Loucy (cell line): ENCODE measurements around the gene OSBPL8.
"Not testable (repeated sequence)": the region's sequence is repeated elsewhere in the genome, so short reads cannot be mapped to it uniquely, and the experiment has no call there.

Experiments
- H2AFZ ChIP-seq: fragments of 200-600 bp; sonication (generic); 2 replicates; pipeline ENCODE4 v1.6.0; 2016; ENCODE audit warnings: antibody characterized with exemption, mild to moderate bottlenecking, low read length, moderate library complexity
- H3F3A ChIP-seq: fragments of 200-600 bp; 2 replicates; pipeline ENCODE4 v1.6.0; 2016; ENCODE audit warnings: antibody characterized with exemption, low read depth, mild to moderate bottlenecking
- H3K27me3 ChIP-seq: fragments of 200-600 bp; sonication (generic); 2 replicates; pipeline ENCODE4 v1.6.1; 2014; ENCODE audit warnings: low read length, mild to moderate bottlenecking; ENCODE audit not compliant: insufficient read depth, poor library complexity, severe bottlenecking
- H3K36me3 ChIP-seq: fragments of 200-600 bp; sonication (generic); 2 replicates; pipeline ENCODE4 v1.6.1; 2016; ENCODE audit warnings: low read length; ENCODE audit not compliant: insufficient read depth
- H3K4me1 ChIP-seq: fragments of 200-600 bp; sonication (generic); 2 replicates; pipeline ENCODE4 v1.5.1; 2014; ENCODE audit warnings: low read length, mild to moderate bottlenecking; ENCODE audit not compliant: insufficient read depth, poor library complexity, severe bottlenecking
- H3K4me2 ChIP-seq: fragments of 200-600 bp; sonication (generic); 2 replicates; pipeline ENCODE4 v1.6.0; 2014; ENCODE audit warnings: antibody characterized with exemption, low read length, low read depth, mild to moderate bottlenecking; ENCODE audit not compliant: poor library complexity, severe bottlenecking
- H3K4me3 ChIP-seq: fragments of 200-600 bp; sonication (generic); 2 replicates; pipeline ENCODE4 v1.5.1; 2014; ENCODE audit warnings: low read length, mild to moderate bottlenecking, mixed read lengths; ENCODE audit not compliant: poor library complexity, severe bottlenecking
- H3K79me2 ChIP-seq: fragments of 200-600 bp; sonication (generic); 2 replicates; pipeline ENCODE4 v1.6.1; 2014; ENCODE audit warnings: low read length; ENCODE audit not compliant: insufficient read depth
- H3K9ac ChIP-seq: fragments of 200-600 bp; sonication (generic); 2 replicates; pipeline ENCODE4 v1.6.0; 2014; ENCODE audit warnings: mild to moderate bottlenecking, low read depth, low read length, moderate library complexity; ENCODE audit not compliant: poor library complexity, severe bottlenecking
- H3K9me2 ChIP-seq: fragments of 200-600 bp; sonication (generic); replicated peaks from 2 replicates; pipeline ENCODE4 v1.6.1; 2016; ENCODE audit warnings: low read depth, low read length, mixed read lengths
- H3K9me3 ChIP-seq: fragments of 200-600 bp; sonication (generic); 2 replicates; pipeline ENCODE4 v1.6.1; 2014; ENCODE audit warnings: mild to moderate bottlenecking, antibody characterized with exemption, low read length, low read depth; ENCODE audit not compliant: insufficient read depth
- H4K20me1 ChIP-seq: fragments of 200-600 bp; sonication (generic); 2 replicates; pipeline ENCODE4 v1.6.0; 2014; ENCODE audit warnings: antibody characterized with exemption, low read length, mild to moderate bottlenecking; ENCODE audit not compliant: insufficient read depth, poor library complexity, severe bottlenecking
- CTCF ChIP-seq: fragments of 200-600 bp; sonication (generic); conservative IDR thresholded peaks from 2 replicates; pipeline ENCODE4 v1.5.1; 2014; ENCODE audit warnings: mild to moderate bottlenecking, antibody characterized with exemption, low read length
- EZH2phosphoT487 ChIP-seq: fragments of 200-600 bp; IDR thresholded peaks from 2 replicates; pipeline ENCODE4 v1.6.1; 2018; ENCODE audit warnings: antibody characterized with exemption, mild to moderate bottlenecking, moderate library complexity, borderline replicate concordance

The OSBPL8 gene

DNA sequence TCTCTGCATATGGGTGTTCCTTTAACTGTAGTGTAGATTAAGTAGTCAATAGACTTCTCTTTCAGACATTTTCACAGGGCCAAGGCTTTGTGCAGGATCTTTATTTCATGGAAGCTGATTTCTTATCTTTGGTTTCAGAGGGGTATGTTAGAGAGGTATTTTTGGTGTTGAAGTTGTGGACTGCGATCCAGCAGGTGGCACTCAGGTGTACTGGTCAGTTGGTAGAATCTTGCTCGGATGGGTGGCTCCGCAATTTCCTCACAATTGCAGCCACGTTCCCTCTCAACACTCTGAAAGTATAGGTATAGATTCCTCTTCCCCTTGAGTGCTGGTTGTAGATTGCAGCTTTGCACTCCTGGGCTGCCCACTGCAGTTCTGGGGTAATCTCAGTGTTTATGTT lies 44.3 kb downstream of the OSBPL8 start:
- TF ChIP-seq CTCF, result no peak
- no peak for TF ChIP-seq EZH2phosphoT487
- Histone ChIP-seq H2AFZ (no peak overlapping the region), H3F3A (no peaks in the 10 kb centered on the region), H3K9me3 (no peaks in the 10 kb centered on the region), H3K4me3 (no peak overlapping the region), H3K9me2 (no peaks in the 10 kb centered on the region), H3K27me3 (no peaks in the 10 kb centered on the region), H3K4me2 (no peak overlapping the region), H3K36me3 (0 out of 2 replicates have a peak, but pooled peaks cover 4% of the 10 kb centered on the region), H3K79me2 (peaks cover 53% of the 10 kb centered on the region), H4K20me1 (no peaks in the 10 kb centered on the region), H3K9ac (no peak overlapping the region), H3K4me1 (peaks cover 10% of the 10 kb centered on the region)

DNA sequence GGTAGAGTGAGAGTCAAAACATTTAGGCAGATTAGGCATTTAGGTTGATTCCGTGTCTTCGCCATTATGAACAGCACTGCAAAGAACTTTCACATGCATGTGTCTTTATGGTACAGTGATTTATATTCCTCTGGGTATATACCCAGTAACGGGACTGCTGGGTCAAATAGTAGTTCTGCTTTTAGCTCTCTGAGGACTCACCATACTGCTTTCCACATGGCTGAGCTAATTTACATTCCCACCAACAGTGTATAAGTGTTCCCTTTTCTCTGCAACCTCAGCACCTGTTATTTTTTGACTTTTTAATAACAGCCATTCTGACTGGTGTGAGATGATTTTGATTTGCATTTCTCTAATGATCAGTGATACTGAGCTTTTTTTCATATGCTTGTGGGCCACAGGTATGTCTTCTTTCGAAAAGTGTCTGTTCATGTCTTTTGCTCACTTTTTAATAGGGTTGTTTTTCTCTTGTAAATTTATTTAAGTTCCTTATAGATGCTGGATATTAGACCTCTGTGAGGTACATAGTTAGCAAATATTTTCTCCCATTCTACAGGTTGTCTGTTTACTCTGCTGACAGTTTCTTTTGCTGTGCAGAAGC lies 48.4 kb downstream of the OSBPL8 start:
- H3K4me2 ChIP-seq, H3K27me3 ChIP-seq, H3K9ac ChIP-seq, H3F3A ChIP-seq, H3K9me2 ChIP-seq, H2AFZ ChIP-seq, H3K9me3 ChIP-seq, H3K4me3 ChIP-seq, H4K20me1 ChIP-seq, H3K36me3 ChIP-seq, H3K4me1 ChIP-seq: not testable (repeated sequence)
- H3K79me2 ChIP-seq, result peaks cover 41% of the 10 kb centered on the region

DNA sequence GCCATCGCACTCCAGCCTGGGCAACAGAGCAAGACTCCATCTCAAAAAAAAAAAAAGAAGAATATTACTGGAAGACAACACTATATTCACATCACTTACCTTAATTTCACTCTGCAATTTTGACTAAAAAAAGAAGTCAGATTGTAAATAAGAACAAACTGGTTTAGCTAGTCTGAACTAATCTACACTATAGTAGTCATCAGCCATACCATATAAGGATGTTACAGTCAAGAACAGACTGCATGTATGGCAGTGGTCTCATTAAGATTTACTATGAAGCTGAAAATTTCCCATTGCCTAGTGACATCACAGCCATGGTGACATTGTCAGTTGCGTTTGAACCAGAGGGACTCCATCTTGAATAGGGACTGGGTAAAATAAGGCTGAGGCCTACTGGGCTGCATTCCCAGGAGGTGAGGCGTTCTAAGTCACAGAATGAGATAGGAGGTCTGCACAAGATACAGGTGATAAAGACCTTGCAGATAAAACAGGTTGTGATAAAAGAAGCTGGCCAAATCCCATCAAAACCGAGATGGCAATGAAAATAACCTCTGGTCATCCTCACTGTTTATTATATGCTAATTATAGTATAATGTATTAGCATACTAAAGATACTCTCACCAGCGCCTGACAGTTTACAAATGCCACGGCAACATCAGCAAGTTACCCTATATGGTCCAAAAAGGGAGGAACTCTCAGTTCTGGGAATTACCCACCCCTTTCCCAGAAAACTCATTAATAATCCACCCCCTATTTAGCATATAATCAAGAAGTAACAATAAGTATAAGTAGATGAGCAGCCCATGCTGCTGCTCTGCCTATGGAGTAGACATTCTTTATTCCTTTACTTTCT lies 51.2 kb downstream of the OSBPL8 start:
- H3K4me3 ChIP-seq, result no peak overlapping the region
- H3K9ac ChIP-seq, result no peak overlapping the region
- H3K36me3 ChIP-seq, result peaks cover 5% of the 10 kb centered on the region; the same call in 1 of the 2 replicates
- no peaks in the 10 kb centered on the region; the same call in 1 of the 2 replicates for H3K9me3 ChIP-seq
- no peak overlapping the region for H2AFZ ChIP-seq
- TF ChIP-seq CTCF, result no peak
- TF ChIP-seq EZH2phosphoT487, result no peak
- H3K27me3 ChIP-seq, result no peaks in the 10 kb centered on the region
- H3K9me2 ChIP-seq, result no peaks in the 10 kb centered on the region
- H3F3A ChIP-seq, result no peaks in the 10 kb centered on the region
- H3K4me2 ChIP-seq, result no peak overlapping the region
- no peaks in the 10 kb centered on the region for H4K20me1 ChIP-seq
- H3K79me2 ChIP-seq, result peaks cover 44% of the 10 kb centered on the region; the same call in 1 of the 2 replicates
- no peaks in the 10 kb centered on the region for H3K4me1 ChIP-seq
